Stomach (tissue), 4 donors: ENCODE data around the gene ARHGEF3.

ENCODE experiments used
- CTCF ChIP-seq, 7 experiments: fragments of 450-650 bp in 4 of 7; fragments of 200-600 bp in 3 of 7; sonication (generic) in 3 of 7; IDR thresholded peaks; one replicate each; pipeline ENCODE4 v1.5.1; 2016 to 2019; ENCODE audit warnings: antibody characterized with exemption in 7 of 7, control low read depth in 2 of 7, mild to moderate bottlenecking in 1 of 7
- POLR2AphosphoS5 ChIP-seq, 3 donors: sonication (generic); formaldehyde crosslinking; IDR thresholded peaks; one replicate each; pipeline ENCODE4 v1.6.1; 2016; ENCODE audit warnings: antibody characterized with exemption in 3 of 3

GRCh38 chr3:56689303-56689702 lies 112.4 kb downstream of the ARHGEF3 start:
- TF ChIP-seq CTCF (IDR thresholded peaks at IDR 0.05) = no peak
- no peak for TF ChIP-seq POLR2AphosphoS5 (IDR thresholded peaks at IDR 0.05)
